OCI-LY1 (cell line): Measurements from ENCODE around the gene DXO.
"Not testable (repeated sequence)": the region's sequence is repeated elsewhere in the genome, so short reads cannot be mapped to it uniquely, and the experiment has no call there.

Experiments used
- EZH2 ChIP-seq: fragments of 200-600 bp; sonication (generic), shearing (Covaris generic); IDR thresholded peaks from 2 replicates; pipeline ENCODE4 v1.8.0; 2017; ENCODE audit warnings: borderline replicate concordance, mixed run types, mild to moderate bottlenecking, antibody characterized with exemption, low read length, moderate library complexity, mixed read lengths
- TF ChIP-seq, protein P1 (sequence below): fragments of 200-600 bp; sonication (generic), shearing (Covaris generic); IDR thresholded peaks from 2 replicates; pipeline ENCODE4 v1.5.1; 2017; ENCODE audit warnings: mild to moderate bottlenecking, antibody characterized with exemption, low read length, moderate library complexity, mixed read lengths

DNA sequence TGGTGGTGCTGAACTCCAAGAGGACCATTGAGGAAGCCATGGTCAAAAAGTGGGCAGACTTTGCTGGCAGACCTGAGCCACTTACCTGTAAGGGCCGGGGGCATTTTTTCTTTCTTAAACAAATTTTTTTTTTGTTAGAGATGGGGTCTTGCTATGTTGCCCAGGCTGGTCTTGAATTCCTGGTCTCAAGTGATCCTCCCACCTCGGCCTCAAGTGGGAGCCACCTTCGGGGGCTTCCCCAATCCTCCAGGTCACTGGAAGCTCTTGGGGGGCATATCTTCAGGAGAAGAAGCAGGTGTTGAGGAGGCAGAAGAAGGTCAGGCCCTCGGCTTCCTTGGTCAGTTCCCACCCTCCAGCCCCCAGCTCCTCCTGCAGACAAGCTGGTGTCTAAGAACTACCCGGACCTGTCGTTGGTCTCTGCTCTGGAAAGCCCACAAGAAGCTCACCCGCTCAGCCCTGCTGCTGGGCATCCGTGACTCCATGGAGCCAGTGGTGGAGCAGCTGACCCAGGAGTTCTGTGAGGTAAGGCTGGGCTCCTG is 34.1 kb upstream of the DXO start:
- TF ChIP-seq, protein P1, sequence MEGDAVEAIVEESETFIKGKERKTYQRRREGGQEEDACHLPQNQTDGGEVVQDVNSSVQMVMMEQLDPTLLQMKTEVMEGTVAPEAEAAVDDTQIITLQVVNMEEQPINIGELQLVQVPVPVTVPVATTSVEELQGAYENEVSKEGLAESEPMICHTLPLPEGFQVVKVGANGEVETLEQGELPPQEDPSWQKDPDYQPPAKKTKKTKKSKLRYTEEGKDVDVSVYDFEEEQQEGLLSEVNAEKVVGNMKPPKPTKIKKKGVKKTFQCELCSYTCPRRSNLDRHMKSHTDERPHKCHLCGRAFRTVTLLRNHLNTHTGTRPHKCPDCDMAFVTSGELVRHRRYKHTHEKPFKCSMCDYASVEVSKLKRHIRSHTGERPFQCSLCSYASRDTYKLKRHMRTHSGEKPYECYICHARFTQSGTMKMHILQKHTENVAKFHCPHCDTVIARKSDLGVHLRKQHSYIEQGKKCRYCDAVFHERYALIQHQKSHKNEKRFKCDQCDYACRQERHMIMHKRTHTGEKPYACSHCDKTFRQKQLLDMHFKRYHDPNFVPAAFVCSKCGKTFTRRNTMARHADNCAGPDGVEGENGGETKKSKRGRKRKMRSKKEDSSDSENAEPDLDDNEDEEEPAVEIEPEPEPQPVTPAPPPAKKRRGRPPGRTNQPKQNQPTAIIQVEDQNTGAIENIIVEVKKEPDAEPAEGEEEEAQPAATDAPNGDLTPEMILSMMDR: not testable (repeated sequence)
- TF ChIP-seq EZH2: not testable (repeated sequence)
